ENCODE results near the gene PPM1F. TPM values are rescaled to one million over a fixed set of nuclear protein-coding genes. Genes with fewer than 3 reads are reported as not detected.

Gene PPM1F
- total and polyA plus RNA-seq, 10 of the 15 experiments (the other 5 are each of a cell fraction or from before 2014, with no cell fraction given) = 0.55 to 26.3 (median 9.7) TPM

DNA sequence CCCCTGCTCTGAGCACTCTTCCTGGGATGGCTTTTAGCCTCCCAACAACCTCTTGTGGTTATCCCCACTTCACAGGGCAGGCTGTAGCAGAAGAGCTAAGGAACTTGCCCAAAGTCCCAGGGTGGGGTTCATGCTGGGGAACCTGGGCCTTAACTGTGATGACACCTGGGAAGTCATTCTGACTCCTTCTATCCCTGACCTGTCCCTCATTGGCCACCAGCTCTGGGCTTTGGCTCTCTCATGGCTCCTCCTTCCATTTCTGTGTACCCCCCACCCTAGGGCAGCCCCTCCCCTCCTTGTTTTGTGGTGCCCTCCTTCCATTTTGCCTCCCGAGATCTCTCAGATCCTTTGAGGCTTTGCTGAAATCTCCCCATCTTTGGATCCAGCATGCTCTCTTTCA, 2.7 kb downstream of the PPM1F start (continued):
- TF ChIP-seq, protein P1, sequence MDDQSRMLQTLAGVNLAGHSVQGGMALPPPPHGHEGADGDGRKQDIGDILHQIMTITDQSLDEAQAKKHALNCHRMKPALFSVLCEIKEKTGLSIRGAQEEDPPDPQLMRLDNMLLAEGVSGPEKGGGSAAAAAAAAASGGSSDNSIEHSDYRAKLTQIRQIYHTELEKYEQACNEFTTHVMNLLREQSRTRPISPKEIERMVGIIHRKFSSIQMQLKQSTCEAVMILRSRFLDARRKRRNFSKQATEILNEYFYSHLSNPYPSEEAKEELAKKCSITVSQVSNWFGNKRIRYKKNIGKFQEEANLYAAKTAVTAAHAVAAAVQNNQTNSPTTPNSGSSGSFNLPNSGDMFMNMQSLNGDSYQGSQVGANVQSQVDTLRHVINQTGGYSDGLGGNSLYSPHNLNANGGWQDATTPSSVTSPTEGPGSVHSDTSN (IDR thresholded peaks at IDR 0.05; ENCODE audit: insufficient replicate concordance, low read depth, low read length) = no peak
- TF ChIP-seq PML (IDR thresholded peaks at IDR 0.05; ENCODE audit: low read length) = no peak

DNA sequence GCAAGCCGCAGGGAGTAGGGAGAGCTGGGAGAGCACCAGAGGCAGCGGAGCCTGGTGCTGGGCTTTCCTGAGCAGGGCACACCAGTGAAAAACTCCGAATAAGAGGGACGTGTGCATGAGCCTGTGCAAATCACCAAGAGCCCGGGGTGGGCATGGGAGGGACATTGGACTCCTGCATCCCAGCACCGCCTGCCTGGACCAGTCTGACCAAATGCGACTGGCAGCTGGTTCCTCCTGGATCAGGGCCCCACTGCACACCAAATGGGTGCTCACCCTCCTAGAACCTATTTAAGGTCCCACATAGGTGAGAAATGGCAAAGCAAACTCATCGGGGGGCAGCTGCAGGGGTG, 3.1 kb downstream of the PPM1F start:
- no peaks in the 10 kb centered on the region for H3K9me3 ChIP-seq (replicated peaks; ENCODE audit: control insufficient read depth, insufficient read depth, low read length)
- H3K4me3 ChIP-seq = no peak overlapping the region
- H3K27me3 ChIP-seq (replicated peaks in 1 of 2; ENCODE audit: control insufficient read depth in 2 of 2, insufficient read depth in 2 of 2, low read length in 1 of 2) = no peaks in the 10 kb centered on the region
- H2AFZ ChIP-seq (ENCODE audit: control insufficient read depth, low read depth, low read length) = no peak overlapping the region
- WGBS (ENCODE audit: insufficient coverage, insufficient replicate concordance, low lambda C conversion rate, missing lambda C conversion rate) = 83% methylated on average over 8 of the region's 8 CpGs
- ChIA-PET POLR2A (no interaction called here), CTCF (interaction anchor here (0.7 to 7.2 kb wide), 2 partner anchors 10 to 324 kb away, joined by 3 to 82 read pairs; no protein-coding TSS in a partner anchor), SMC1A (ENCODE audit: uncharacterized antibody, unreplicated experiment) (interaction anchor here (2.2 kb wide), 1 partner anchor 10 kb away, joined by 6 read pairs; no protein-coding TSS in a partner anchor), RAD21 (ENCODE audit: unreplicated experiment) (interaction anchor here (1.1 kb wide), 1 partner anchor 12 kb away, joined by 3 read pairs; no protein-coding TSS in a partner anchor)
- ATAC-seq (no peak), DNase-seq (ENCODE audit: low read depth, low spot score) (no peak), FAIRE-seq (no peak)
- H4K20me1 ChIP-seq (ENCODE audit: control insufficient read depth, insufficient read depth) = no peaks in the 10 kb centered on the region
- in situ Hi-C loops (cut with MboI) (loop anchor here (5.0 kb wide), 1 partner anchor 237 kb away; no protein-coding TSS in a partner anchor), intact Hi-C loops (cut with micrococcal nuclease; ENCODE audit: unreplicated experiment) (no loop called here)
- no peak overlapping the region for H3K4me2 ChIP-seq (ENCODE audit: control insufficient read depth, insufficient read depth)
- BruUV-seq (replicated peaks) = no TSS peak
- H3K79me2 ChIP-seq (ENCODE audit: control insufficient read depth, insufficient read depth, low read length) = no peaks in the 10 kb centered on the region
- no peaks in the 10 kb centered on the region; the same call in 1 of the 2 replicates for H3K4me1 ChIP-seq (ENCODE audit: control insufficient read depth, insufficient read depth, low read length)
- TF ChIP-seq JUND (IDR thresholded peaks at IDR 0.05; ENCODE audit: low read depth, low read length) (no peak), SMC3 (IDR thresholded peaks at IDR 0.05; ENCODE audit: borderline replicate concordance, low read length) (no peak), MYB (IDR thresholded peaks at IDR 0.05; ENCODE audit: borderline replicate concordance, low read depth, low read length) (no peak), GABPA (IDR thresholded peaks at IDR 0.05; ENCODE audit: low read depth) (no peak), TAF1 (IDR thresholded peaks at IDR 0.05; ENCODE audit: borderline replicate concordance, low read depth, low read length) (no peak), RCOR1 (conservative IDR thresholded peaks at IDR 0.05; ENCODE audit: low read depth, low read length) (no peak), IKZF2 (IDR thresholded peaks at IDR 0.05) (no peak), ESRRA (IDR thresholded peaks at IDR 0.05; ENCODE audit: low read length) (no peak), SUPT20H (IDR thresholded peaks at IDR 0.05; ENCODE audit: borderline replicate concordance, control insufficient read depth, low read depth, low read length) (no peak), BRCA1 (IDR thresholded peaks at IDR 0.05; ENCODE audit: low read depth, low read length) (no peak)
- TF ChIP-seq, protein P2, sequence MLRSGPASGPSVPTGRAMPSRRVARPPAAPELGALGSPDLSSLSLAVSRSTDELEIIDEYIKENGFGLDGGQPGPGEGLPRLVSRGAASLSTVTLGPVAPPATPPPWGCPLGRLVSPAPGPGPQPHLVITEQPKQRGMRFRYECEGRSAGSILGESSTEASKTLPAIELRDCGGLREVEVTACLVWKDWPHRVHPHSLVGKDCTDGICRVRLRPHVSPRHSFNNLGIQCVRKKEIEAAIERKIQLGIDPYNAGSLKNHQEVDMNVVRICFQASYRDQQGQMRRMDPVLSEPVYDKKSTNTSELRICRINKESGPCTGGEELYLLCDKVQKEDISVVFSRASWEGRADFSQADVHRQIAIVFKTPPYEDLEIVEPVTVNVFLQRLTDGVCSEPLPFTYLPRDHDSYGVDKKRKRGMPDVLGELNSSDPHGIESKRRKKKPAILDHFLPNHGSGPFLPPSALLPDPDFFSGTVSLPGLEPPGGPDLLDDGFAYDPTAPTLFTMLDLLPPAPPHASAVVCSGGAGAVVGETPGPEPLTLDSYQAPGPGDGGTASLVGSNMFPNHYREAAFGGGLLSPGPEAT (IDR thresholded peaks at IDR 0.05; ENCODE audit: low read depth) = no peak
- no peaks in the 10 kb centered on the region for H3K36me3 ChIP-seq (ENCODE audit: control insufficient read depth in 2 of 2, insufficient read depth in 2 of 2, low read length in 1 of 2)
- H3K27ac ChIP-seq (ENCODE audit: control insufficient read depth, insufficient read depth) = no peak overlapping the region
- no peak overlapping the region for H3K9ac ChIP-seq (ENCODE audit: control insufficient read depth, insufficient read depth, low read length)

Data from GM12878 (cell line).